Measurements from ENCODE around the gene PTPN13.
A peak's percentile ranks its signal among the peaks of the same experiment; 100 is the strongest.

Gene PTPN13, protein sequence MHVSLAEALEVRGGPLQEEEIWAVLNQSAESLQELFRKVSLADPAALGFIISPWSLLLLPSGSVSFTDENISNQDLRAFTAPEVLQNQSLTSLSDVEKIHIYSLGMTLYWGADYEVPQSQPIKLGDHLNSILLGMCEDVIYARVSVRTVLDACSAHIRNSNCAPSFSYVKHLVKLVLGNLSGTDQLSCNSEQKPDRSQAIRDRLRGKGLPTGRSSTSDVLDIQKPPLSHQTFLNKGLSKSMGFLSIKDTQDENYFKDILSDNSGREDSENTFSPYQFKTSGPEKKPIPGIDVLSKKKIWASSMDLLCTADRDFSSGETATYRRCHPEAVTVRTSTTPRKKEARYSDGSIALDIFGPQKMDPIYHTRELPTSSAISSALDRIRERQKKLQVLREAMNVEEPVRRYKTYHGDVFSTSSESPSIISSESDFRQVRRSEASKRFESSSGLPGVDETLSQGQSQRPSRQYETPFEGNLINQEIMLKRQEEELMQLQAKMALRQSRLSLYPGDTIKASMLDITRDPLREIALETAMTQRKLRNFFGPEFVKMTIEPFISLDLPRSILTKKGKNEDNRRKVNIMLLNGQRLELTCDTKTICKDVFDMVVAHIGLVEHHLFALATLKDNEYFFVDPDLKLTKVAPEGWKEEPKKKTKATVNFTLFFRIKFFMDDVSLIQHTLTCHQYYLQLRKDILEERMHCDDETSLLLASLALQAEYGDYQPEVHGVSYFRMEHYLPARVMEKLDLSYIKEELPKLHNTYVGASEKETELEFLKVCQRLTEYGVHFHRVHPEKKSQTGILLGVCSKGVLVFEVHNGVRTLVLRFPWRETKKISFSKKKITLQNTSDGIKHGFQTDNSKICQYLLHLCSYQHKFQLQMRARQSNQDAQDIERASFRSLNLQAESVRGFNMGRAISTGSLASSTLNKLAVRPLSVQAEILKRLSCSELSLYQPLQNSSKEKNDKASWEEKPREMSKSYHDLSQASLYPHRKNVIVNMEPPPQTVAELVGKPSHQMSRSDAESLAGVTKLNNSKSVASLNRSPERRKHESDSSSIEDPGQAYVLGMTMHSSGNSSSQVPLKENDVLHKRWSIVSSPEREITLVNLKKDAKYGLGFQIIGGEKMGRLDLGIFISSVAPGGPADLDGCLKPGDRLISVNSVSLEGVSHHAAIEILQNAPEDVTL (N-terminal part only)

DNA sequence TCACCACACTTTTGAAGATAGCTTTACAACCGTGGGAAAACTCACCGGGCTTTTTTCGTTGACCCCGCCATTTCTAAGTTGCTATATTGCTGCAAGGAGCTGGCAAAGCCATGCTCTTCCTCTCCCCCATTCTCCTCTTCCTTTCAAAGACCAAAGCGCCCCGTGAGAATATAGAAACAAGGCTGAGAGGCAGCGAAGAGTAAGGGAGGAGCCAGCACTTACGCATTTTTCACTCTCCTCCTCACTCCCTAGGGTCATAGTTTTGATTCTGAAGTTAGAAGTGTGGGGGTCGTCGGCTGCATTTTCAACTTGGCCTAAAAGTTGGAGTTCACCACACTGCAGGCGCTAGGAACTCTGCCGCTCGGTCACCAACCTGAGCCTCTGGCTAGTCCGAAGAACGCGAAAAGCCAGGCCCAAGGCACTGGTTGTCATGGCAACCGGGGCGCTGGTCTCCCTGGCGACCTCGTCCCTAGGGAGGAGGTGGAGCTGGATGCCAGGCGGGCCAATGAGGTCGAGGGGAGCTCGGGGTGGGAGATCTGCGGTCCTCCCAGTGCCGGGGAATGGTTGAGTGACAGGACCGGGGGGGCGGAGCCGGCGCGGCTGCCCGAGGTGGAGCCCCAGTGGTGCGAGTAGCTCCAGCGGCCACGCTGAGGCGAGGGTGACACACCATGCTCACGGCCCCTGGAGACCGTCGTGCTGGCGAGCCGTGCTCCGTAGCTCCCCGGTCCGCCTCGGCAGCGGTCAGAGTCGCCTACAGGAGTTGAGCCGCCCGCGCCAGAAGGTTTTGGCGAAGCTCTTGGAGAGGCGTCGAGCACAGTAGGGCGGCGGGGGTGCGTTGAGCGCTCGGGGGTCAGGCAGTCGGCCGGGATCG lies at the start of gene PTPN13:
PTPN13 (plus strand) TSS at position 628 of the 871 bp plus-strand sequence. CDS start 40,942 bp downstream, outside the sequence.
- DNase-seq, result peak; percentile 93

DNA sequence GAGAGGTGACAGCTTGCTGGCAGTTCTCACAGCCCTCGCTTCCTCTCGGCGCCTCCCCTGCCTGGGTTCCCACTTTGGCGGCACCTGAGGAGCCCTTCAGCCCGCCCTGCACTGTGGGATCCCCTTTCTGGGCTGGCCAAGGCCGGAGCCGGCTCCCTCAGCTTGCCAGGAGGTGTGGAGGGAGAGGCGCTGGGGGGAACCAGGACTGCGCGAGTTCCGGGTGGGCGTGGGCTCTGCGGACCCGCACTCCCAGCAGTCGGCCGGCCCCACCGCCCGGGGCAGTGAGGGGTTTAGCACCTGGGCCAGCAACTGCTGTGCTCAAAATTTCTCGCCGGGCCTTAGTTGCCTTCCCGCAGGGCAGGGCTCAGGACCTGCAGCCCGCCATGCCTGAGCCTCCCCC lies 47.0 kb upstream of the PTPN13 start:
- no peak for DNase-seq

DNA sequence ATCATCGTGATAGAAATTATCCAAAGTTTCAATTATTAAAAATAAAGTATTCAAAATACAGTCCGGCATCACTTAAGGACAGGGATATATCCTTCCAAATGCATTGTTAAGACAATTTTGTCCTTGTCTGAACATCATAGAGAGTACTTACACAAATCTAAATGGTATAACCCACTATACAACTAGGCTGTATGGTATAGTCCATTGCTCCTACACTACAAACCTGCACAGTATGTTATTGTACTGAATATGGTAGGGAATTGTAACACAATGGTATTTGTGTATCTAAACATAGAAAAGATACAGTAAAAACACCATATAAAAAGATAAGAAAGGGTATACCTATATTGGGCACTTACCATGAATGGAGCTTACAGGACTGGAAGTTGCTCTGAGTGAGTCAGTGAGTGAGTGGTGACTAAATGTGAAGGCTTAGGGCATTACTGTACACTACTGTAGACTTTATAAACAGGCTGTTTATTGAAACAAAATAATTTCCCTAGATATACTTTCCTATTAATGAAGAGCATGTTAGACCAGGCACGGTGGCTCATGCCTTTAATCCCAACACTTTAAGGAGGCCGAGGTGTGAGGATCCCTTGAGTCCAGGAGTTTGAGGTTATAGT lies 44.8 kb upstream of the PTPN13 start:
- no peak for DNase-seq

DNA sequence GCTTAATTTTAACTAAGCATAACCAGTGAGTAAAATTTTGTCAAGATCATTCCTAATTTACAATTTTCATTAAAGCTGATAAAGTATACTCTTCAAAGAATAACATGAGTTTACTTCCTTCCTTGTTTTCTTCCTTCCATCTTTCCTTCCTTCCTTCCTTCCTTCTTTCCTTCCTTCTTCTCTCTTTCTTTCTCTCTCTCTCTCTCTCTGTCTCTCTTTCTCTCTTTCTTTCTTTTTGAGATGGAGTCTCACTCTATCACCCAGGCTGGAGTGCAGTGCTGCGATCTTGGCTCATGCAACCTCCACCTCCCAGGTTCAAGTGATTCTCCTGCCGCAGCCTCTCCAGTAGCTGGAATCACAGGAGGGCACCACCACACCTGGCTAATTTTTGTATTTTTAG lies 42.7 kb upstream of the PTPN13 start:
- no peak for DNase-seq

DNA sequence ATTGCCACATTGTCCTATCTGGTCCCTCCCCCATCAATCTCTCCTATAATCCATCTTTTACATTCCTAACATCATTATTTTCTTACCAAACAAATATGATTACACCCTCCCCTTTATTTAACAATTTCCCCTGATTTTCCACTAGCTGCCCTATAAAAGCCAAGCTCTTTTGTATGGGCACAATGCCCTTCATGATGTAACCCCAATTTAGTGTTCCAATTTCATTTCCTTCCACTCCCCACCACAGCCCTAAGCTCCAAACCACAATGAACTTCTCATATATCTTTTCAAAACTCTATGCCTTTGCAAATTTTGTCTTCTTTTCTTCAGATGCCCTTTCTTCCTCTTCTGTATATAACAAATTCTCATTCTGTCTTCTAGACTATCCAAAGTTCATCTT lies 39.5 kb upstream of the PTPN13 start:
- no peak for DNase-seq

DNA sequence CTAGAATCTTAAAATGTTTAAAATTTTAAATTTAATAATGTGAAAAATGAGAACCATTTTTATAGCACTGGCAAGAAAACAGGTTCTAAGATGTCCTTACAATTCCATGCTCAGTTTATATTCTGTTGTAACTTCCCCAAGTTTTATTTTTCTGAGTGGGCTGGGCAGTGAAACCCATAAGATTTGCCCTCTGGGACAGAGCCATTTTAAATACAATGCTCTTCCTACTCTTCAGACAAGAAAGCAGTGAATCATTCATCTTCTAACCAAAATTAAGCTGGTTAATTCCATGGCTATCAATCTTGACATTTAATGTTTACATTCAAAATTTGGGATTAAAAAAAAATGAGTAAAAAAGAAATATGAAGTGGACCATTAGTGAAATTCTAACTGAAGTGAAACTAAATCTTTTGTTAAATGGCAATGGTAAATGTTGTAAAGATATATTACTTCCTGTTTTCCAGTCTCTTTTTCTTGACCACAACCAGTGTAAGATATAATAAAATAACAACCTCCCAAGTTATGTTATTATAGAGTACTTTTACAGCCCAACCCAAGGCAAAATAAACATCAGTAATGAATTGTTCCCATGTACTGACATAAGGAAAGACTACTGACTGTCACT lies 37.2 kb upstream of the PTPN13 start:
- DNase-seq, result no peak

DNA sequence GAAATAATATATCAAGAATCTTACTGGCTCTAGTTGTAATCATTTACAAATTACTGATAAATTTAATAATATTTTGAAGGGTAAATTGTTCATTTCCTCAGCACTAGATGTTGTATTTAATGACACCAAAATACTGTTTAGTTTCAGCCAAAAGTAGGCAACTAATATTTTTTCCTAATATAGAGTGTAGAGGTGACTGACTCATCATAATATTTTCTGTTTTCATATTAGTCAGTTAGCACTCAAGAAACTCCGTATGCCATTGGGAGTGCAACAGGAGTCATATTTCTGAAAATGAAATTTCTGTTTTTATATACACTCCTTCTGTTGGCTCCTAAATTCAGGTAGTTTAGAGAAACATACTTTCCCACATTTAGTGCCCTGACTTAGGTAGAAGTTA lies 36.6 kb upstream of the PTPN13 start:
- DNase-seq, result no peak

DNA sequence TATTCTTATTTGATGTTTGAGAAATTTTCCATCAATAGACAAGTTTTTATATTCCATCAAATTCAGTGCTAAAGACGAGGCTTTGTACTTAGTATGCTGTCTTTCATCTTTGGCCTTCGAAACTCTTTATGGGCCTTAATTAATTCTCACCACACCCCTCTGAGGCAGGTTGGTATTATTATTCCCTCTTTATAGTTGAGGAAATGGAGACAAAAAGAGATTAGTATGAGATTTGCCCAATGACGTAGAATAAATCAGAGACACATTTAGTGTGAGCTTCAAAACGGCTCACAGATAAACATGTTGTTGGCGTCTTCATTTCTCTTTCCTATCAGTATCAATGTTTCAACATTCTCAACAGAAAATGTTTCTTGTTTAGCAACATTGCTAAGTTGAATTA lies 35.9 kb upstream of the PTPN13 start:
- DNase-seq, result no peak

DNA sequence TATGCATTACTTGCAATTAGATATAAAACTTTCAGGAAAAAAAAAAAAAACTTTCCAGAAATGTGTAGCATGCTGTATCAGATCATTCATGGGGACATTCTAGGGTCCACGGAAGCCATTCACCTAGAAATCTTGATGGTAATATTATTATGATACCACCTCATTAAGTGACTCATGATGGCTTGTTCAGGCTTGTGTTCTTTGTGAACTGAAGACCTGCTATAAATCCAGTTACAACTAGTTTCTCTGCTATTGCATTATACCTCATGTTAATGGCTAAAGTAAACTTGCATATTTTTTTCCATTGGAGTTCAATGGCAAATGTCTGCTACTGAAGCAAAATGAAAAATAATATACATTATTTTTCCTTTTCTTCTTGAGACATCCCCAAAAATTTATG lies 35.3 kb upstream of the PTPN13 start:
- no peak for DNase-seq

DNA sequence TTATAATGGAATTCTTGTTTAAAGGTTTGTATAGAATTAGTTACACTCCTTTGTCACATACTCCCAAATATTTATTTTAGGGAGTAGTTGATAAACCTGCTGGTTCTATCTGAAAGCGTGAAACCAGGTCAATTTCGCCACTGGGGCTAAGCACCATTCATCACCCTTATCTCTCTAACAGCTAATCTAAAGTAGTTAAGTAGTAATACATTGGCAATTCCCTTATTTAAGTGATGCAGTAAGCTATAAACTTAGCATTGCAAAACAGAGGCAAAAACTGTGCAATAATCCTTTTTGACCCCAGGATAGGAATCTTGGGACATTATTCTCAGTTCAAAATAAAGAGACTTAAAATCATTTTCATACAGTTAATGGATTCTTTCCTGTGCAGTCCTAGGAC lies 33.7 kb upstream of the PTPN13 start:
- peak; percentile 6 for DNase-seq

DNA sequence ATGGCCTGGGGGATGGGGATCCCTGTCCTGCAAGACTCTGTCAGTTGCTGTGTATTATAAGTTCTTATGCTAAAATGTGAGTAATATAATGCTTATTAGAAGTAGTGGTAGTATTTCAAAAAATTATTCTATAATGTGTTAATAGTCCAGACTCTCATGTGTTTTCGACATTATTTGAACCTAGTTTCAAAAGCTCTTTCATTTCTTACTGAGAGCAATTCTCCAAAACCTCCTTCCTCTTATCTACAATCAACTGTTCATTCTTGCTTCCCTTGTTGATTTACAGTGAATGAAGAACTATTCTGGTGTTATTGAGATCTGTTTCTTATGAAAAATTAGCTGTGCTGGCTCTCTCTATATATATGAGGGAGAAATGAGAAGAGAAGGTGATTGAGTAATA lies 32.9 kb upstream of the PTPN13 start:
- DNase-seq, result no peak

DNA sequence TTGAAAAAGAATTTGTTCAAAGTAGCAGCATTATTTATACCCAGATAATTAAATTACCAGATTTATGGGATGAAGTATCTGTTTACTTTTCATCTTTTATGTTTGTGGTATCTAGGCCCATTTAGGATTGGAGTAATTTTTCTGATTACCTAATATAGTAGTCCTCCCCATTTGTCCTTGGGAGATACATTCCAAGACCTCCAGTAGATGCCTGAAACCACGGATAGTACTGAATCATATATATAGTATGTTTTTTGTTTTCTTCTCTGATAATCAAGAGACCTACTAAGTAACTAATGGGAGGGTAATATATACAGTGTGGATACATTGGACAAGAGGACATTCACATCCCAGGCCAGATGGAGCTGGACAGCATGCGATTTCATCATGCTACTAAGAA lies 30.7 kb upstream of the PTPN13 start:
- DNase-seq, result no peak

DNA sequence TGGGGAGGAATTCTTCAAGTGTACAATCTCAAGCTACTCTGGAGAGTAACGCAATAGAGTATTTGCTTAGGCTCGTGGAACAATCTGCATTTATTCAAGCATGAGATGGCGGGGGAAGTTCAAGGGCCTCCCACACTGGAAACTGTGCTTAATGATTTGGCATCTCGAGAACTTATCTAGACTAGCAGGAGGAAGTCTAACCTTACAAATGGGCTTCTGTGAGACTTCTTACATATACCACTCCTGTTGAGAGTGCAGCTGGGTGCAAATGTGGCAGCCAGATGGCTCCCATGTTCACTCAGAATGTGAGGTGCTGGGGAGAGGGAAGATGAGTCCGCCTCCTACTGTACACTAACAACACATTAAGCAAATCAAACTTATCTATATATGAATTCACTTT lies 29.3 kb upstream of the PTPN13 start:
- no peak for DNase-seq

DNA sequence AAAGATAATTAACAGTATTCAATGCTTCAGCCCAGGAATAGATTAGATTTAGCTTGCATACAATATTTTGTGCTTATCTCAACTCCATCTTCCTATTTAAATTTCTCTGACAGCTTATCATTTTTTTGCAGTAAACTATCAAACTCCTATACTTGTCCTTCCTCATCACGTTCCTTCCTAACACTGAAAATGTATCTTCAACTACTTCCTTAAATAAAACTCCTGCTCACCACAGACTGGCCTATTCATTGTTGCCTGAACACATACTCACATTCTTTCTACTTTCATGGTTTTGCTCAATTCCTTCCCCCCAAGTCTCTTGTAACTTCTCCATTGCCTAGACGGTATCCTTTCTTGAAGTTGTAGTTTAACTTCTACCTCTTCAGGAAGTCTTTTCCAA lies 28.5 kb upstream of the PTPN13 start:
- no peak for DNase-seq

DNA sequence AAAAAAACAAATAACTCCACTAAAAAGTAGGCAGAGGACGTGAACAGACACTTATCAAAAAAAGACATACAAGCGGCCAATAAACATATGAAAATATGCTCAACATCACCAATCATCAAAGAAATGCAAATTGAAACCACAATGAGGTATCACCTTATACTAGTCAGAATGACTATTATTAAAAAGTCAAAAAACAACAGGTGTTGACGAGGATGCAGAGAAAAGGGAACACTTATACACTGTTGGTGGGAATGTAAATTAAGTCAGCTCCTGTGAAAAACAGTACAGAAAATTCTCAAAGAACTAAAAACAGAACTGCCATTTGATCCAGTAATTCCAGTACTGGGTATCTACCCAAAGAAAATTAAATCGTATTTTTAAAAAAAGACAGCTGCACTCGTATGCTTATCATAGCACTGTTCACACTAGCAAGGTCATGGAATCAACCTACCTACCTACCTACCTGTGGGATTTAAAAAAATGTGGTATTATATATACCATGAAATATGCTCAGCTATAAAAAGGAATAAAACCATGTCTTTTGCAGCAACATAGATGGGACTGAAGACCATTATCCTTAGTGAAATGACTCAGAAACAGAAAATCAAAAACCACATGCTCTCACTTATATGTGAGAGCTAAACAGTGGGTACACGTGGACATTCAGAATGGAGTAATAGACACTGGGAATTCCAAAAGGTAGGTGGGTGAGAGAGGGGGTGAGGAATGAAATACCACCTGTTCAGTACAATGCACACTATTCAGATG lies 24.8 kb upstream of the PTPN13 start:
- DNase-seq, result no peak

DNA sequence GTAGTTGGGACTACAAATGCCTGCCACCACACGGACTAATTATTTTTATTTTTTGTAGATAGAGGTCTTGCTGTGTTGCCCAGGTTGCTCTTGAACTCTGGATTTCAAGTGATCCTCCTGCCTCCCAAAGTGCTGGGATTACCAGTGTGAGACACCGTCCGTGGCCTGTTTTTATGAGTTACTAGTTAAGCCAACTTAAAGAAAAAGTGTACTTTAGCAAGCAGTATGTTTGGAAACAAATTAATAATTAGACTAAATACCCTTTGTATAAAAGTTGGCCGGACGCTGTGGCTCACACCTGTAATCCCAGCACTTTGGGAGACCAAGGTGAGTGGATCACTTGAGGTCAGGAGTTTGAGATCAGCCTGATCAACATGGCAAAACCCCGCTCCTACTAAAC lies 14.2 kb upstream of the PTPN13 start:
- DNase-seq, result no peak

DNA sequence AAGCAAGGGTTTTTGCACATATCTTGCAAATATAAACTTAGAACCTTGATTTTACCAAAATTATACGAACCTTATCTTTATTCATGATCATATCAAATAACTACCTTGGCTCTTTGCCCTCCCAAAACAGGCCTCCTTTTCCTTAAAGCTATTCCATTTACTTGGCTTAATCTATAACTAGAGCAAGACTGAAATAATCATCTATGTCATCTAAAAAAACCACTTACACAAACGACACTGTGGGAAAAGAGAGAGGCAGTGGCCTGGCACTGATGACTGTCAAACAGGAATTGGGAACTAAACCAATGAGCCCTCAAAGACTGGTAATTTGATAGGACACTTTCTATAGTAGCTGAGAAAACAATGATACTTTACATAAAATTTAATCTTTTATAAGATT lies 11.7 kb upstream of the PTPN13 start:
- DNase-seq, result no peak

DNA sequence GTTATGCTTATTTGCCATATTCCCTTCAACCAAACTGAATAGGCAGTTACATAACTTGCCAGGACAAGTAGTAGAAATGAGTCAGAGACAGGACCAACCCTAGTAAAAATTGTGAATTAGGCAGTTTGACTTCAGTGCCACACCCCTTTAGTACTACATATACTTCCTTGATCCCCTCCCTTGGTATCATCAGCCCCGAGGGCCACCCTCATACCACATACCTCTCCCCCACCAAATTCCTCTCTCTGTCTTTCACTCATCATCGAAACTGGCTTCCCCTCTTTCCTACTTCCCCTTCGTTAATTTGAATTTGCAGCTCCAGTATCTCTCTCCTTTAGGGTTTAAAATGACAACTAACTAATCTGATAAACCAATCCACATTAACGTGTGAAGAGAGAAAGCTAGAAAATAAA lies 7.9 kb upstream of the PTPN13 start:
- DNase-seq, result no peak

DNA sequence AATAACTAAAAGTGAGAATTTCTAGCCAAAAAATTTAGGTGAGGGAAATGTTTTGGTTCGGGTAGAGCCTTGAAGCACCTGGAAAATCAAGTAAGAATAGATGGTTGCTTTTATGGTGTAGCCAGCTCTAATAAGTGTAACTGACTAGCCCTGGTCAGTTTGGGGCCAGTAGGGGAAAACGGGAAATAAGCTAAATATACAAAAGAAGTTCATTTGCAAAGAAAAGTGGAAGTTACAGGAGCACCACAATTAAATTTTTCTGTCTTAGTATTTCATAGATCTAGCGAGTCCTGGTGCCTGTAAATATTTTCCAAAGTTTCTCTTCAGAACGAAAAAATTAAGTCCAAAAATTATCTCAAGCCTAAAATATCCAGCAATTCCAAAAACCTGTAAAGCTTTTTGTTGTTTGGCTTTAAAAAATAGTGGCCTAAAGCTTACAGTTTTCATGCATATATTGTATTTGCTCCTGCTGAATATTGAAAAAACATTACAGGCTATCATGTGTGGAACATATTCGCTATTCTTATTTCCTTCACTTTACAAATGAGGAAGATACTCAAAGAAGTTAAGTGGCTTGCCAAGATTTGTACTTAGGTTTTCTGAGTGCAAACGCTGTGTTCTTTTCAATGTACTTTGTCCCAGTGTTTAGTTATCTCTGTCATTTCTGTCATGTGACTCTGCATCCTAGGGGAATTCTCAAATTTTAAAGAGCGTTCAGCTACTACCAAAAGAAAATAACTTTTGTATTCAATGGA lies 7.3 kb upstream of the PTPN13 start:
- no peak for DNase-seq
